Measurements from ENCODE around the gene CFAP107.

Gene CFAP107

GRCh38 chr1:12810691-12811408, 64.8 kb downstream of the CFAP107 start:
- no peak for TF ChIP-seq CTCF (conservative IDR thresholded peaks at IDR 0.05)
- H3K27ac ChIP-seq = no peak overlapping the region

GRCh38 chr1:12811409-12811784, 65.4 kb downstream of the CFAP107 start:
- TF ChIP-seq CTCF (conservative IDR thresholded peaks at IDR 0.05) = no peak
- no peak overlapping the region for H3K27ac ChIP-seq

All from VCaP (cell line).